HG03442 (cell line): ENCODE measurements around the gene CBX5.
"Not testable (repeated sequence)": the region's sequence is repeated elsewhere in the genome, so short reads cannot be mapped to it uniquely, and the experiment has no call there.

Source experiments
- ATAC-seq: cut with Tn5 transposase; IDR thresholded peaks from one replicate; pipeline ENCODE4 v1.9.1; 2021; ENCODE audit warnings: mild to moderate bottlenecking, moderate library complexity; ENCODE audit not compliant: unreplicated experiment

The CBX5 gene

DNA sequence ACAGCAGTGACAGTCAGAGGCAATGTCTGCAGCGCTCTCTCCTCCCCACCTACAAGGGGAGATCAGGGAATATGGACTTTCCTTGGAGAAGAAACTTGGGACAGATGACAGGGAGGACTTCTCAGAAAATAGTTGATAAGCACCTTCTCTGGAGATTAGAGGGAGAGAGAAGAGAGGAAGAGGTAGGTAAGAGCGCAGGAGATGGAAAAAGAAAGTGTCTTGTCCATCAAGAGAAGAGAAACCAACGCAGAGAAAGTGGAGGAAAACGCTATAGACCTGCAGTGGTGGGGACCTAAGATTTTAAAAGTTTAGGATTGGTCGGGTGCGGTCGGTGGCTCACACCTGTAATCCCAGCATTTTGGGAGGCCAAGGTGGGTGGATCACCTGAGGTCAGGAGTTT is 75.6 kb downstream of the CBX5 start:
- no peak for ATAC-seq

DNA sequence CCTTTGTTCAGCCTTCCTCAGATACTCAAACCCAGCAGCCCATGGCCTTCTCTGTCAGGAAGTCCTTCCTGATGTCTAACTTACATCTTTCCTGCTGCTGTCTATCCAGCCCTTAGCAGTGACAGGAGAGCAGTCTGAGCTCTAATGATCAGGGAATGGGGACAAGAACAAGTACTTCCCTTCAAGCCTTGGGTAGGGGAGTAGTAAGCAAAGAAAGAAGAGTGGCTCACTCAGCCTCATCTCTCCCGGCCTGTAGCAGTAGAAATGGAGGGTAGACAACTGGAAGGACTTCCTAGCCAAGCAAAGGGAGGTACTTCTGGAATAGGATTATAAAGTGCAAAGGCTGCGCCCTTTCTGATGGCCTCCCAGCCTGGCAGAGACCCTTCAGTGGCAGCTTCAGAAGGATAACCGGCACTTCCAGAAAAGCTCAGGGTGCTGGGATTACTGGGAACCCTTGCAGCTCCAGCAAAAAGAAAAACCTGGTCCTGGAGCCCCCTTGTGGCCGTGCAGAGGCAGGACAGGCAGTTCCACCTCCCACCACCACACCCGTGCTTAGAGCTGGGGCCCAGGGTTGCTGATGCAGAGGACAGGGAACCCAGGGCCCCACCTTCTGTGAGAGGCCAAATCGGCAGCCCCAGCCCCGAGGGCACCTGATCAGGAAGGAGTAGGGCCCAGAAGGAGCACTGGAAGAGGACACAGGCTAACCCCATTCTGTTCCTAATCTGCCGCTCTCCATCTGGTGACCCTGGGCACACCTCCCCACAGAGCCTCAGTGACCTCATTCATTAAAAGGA is 78.7 kb downstream of the CBX5 start:
- ATAC-seq: no peak

DNA sequence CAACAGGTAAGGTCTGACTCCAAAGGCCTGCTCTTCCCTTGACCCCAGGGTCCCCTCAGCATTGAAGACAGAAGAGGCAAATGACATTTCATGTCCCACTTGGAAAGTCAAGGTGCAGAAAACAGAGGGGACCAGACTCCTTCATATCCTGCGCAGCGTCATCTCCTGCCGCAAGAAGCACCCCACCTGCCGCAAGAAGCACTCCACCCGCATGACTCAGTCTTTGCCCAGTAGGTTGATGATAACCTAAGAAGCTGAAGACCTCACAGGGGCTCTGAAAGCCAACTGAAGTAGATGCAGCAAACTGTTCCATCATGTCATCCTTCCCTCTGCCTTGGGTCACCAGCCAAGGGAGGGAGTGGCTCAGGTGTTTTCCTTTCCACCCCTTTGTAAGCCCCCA is 79.5 kb downstream of the CBX5 start:
- no peak for ATAC-seq

DNA sequence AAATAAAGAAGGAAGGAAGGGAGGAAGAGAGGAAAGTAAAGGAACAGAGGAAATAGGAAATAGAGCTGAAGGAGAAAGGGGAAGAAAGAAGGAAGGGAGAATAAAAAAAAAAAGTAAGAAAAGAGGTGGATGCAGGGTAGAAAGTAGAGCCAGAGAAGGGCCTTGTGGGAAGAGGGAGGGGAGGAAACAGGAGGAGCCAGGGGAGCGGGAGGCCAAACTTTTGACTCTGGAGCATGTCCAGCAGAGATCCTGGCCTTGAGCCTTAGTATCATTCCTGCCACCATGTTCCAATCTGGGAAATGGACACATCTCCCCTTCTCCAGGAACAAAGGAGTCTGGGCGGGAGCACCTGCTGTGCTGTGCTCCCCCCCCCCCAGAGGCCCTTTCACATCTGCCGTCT is 80.0 kb downstream of the CBX5 start:
- ATAC-seq: no peak

DNA sequence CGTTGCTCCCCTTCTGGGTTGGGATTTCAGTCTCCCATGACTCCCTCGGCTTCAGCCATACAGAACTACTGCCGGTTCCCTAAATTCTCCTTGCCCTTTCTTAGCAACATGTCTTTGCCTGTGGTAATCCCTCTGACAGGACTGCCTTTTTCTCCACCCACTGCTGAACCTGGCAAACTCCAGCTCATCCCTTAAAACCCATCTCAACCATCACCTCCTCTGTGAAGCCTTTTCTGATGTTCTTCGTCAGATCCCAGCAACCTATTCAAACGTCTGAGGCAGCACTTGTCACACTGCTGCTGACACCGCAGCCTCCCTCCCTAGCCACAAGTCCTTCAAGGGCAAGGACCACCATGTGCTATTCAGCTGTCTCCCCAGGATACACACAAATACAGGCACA is 80.9 kb downstream of the CBX5 start:
- ATAC-seq: no peak

DNA sequence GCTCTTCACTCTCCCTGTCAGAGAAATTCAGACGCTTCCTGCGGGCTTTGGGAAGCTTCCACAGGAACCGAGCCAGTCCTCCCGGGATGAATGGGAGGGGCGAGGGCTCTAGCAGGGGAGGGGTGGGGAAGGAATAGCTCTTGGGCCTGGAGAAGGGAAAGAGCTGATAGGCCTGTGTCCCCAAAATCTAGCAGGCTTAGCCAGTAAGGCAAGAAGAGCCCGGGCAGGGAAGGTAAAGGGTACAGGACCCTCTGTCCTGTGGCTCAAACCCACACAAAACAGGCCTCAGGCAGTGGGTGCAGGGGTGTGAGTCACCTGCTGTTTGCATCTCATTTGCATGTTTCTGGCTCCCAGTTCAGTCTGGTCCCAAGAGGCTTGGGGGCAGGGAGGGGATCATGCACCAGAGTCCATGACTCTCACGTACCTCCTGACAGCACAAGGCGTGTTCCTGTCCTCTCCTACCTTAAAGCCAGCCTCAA is 82.5 kb downstream of the CBX5 start:
- ATAC-seq: peak; percentile 56

DNA sequence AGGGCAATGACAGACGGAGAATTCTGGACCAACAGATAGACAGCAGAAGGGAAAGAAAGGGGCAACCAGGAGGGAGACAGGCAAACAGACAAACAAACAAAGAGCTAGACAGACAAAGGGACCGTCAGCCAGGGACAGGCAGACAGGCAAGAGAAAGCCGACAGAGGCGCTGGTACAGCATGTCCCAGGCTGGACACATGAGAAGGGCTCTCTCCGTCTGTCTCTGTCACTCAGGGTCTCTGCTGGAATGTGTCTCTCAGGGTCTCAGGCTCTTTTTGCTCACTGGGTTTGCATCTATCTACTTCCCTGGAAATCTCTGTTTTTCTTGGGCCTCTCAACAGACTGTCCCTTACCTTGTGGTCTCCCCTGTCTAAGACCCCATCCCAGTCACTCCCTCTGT is 82.9 kb downstream of the CBX5 start:
- ATAC-seq: no peak

DNA sequence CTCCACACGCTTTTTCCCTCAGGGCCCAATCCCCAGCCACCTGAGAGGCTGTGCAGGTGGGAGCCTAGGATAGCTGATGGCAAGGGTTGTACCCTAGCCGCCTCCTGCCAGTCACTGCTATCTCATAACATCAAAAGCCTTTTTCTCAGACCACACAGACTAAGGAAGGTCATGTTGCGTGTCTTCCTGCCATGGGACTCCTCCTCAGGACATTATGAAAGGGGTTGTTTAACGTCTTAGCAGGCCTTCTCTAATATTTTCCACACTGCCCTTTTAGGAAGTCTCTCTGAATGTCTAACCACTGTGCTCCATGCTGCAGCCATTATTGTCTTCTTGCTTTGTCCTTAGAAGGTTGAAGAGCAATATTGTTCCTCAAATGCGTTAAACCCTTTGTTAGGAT is 83.5 kb downstream of the CBX5 start:
- ATAC-seq: no peak

DNA sequence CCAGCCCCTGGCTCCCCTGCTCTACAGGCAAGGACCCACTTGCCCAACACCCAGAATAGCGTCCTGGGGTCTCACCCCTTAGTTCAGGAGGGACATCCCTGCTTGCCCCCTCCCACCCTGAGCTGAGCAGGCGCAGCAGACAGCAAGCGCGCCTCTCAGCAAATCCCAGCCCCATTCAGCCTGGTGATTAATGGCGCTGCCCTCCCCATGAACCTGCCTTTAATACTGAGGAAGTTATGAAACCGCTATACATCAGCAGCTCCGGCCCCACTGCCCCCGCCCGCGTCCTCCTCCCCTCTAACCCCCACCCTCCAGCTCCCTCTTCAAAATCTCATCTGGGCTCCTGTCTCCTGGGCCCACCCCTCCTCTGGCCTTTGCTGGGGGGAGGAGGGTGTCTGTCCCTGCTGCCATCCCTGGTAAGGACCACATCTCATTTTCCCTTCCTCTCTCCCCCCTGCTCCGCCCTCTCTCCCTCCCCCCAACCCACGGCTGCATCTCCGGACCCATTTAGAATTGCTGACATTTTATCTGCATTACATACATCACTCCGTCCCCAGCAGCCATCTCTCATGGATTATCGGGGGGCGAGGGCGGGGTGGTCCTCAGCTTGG is 84.1 kb downstream of the CBX5 start:
- no peak for ATAC-seq

DNA sequence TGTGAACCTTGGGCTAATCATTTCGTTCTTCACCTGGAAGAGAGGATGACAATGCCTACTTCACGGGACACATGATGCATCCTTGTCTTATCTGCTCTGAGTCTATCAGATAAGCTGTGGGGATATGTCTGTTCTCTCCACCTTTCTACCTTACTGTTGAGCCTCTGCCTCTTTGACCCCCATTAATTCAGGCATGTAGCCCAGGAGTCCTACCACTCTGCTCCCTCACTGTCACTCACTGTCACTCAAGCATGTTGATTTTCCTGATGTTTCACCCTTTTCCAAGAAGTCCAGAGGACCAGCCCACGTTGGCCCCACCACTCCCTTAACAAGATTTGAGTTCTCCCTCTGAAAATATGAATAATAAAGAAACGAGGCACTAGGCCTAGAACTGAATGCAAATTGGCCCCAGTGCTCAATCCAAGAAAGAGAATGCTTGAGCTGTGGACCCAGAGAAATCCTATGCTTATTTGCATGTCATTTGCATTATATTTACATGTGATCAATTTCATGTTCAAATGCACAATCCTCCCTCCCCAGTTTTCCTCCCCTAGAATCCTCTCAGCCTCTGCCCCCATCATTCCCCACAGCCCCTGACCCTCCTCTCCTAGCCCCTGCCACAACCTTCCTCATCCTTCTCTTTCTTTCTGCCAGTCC is 84.7 kb downstream of the CBX5 start:
- ATAC-seq: no peak

DNA sequence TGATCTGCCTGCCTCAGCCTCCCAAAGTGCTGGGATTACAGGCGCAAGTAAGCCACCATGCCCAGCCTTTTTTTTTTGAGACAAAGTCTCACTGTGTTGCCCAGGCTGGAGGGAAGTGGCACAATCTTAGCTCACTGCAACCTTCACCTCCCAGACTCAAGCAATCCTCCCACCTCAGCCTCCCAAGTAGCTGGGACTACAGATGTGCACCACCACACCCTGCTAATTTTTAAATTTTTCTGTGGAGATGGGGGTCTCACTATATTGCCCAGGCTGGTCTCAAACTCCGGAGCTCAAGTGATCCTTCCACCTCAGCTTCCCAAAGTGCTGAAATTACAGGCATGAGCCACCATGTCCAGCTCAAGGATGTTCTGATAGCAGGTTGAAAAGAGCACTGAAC is 85.3 kb downstream of the CBX5 start:
- not testable (repeated sequence) for ATAC-seq

DNA sequence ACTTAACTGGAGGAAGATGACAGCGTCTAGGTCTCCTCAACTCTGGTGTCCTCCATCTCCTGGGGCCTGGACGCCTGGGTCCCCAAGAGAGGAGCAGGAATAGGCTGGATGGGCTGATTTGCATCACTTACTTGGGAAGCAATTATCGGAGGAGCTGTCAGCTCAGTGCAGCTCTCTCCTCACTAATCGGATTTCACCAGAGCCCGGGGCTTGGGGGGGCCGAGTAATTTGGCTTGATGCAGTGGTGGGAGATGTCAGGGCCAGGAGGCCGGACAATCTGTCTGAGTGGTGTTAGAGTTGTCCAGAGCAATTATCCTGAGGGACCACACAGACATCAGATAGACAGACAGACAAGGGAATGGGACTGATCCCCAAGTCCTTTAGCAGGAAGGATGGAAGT is 86.5 kb downstream of the CBX5 start:
- ATAC-seq: no peak

DNA sequence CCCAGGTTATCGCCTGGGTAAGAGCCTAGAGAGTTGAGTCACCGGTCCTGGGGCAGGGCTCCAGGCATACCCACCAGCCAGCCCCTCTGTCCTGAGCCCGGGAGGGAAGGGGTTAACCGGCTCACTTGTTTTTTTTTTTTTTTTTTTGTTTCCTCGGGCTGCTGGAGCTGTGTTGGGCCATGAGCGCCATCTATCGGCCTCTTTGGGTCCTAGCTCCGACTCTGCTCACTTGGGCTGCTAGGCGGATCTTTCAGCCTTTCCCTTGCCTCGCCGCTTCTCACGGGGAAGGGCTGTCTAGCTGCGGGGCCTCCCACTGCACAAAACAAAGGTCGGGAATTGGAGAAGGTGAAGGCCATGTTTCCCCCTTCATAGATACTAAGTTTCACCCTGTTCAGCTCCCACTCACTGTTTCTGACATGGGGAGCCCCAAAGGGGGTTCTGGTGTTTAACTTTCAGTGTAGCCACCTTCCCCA is 88.3 kb downstream of the CBX5 start:
- ATAC-seq: peak; percentile 33

DNA sequence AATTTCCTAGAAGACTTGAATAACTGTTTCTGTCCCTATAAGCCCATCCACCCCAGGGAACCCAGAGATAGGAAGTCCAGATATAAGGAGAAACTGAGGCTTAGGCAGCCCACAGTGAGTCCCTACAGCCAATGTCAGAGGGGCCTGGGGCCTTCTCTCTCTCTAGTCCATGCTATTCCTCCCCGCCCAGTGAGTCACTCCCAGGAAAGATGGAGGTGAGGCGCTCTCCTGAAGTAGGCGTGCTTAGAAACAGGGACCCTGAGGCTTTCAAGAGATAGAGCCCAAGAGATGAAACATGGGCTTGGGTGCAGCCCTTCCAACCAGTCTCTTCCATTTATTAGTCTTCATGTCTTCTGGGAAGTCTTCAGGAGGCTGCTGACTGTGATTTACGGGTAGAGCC is 88.8 kb downstream of the CBX5 start:
- no peak for ATAC-seq

DNA sequence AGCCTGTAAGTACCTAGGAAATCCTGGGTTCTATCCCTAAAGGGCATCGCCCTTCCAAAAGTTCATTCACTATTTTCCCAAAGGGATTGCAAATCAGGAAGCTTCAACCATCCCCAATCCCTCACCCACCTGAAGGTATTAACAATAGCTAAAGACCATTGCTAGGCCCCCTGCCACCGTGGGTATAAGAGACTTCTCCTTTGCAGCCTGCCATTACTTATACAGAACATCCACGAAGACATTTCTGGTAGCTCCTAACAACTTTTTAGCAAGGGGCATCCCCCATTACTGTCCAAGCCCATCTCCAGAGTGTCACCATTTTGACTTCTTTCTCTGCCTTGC is 90.8 kb downstream of the CBX5 start:
- no peak for ATAC-seq

DNA sequence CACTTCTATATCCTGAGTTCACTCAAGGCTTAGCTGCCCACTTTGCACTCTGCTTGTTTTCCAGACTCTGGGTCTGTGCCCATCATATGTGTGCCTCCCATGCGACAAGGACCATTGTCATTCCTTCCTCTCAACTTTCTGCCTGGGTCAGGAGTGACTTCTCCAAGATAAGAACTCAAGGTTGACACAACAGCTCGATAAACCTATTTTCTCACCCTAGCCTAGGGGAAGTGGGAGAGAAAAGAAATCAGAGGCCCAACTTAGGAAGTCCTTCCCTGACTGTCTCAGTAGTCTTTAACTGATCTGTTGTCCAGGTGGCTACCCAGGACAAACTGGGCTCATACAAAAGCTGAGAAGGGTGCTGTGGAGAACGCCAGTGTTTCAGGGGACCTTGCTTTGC is 92.8 kb downstream of the CBX5 start:
- no peak for ATAC-seq

DNA sequence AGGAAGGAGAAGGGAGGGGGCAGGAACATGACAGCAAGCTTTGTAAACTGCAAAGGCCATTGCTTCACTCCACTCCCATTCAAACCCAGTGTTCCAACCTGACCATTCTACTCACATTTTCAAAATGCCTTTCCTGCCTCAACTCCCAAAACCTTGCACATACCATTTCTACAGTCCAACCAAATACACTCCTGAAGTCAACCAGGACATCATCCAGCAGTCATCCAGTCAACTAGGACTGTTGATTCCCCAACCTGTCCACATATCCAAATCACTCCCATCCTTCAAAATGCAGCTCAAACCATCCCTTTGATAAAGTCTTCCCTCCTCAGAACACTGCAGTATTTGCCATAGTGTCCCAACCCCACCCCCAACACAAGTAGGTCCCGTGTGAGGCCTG is 94.0 kb downstream of the CBX5 start:
- no peak for ATAC-seq

DNA sequence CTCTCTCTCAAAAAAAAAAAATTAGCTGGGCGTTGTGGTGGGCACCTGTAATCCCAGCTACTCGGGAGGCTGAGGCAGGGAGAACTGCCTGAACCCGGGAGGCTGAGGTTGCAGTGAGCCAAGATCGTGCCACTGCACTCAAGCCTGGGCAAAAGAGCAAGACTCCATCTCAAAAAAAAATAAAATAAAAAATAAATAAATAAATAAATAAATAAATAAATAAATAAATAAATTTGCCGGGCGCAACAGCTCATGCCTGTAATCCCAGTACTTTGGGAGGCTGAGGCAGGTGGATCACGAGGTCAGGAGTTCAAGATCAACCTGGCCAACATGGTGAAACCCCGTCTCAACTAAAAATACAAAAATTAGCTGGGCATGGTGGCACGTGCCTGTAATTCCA is 94.6 kb downstream of the CBX5 start:
- ATAC-seq: not testable (repeated sequence)

DNA sequence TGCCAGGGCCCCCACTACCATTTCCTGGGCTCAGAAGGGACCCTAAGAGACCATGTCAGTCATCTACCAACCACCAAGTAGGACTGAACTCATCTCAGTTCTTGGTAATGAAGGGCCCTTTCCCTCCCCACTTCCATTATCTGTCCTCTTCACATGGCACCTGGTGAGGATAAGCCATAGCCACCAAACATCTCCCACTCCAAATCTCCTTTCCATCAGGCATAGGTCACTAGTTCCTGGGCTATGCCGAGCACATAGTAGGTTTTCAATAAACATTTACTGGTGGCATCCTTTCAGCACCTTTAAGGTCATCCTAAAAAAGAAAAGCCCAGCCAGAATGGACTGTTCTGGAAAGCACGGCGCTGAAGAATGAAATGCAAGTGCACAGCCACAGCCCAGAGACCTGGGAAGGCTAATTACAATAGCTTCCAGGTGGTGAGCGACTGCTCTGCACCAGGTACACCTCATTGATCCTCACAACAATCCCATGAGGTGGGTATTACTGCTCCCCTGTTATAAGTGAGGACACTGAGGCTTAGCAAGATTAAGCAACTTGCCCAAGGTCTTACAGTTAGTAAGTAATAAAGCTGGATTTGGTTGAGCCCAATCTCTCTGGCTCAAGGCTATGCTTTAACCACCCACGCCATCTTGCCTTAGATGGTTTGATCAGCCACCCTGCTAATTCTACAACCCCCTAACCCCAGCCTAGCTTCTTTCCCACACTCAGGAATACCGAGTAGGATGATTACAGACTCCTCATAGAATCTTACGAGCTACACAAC is 95.7 kb downstream of the CBX5 start:
- ATAC-seq: no peak

DNA sequence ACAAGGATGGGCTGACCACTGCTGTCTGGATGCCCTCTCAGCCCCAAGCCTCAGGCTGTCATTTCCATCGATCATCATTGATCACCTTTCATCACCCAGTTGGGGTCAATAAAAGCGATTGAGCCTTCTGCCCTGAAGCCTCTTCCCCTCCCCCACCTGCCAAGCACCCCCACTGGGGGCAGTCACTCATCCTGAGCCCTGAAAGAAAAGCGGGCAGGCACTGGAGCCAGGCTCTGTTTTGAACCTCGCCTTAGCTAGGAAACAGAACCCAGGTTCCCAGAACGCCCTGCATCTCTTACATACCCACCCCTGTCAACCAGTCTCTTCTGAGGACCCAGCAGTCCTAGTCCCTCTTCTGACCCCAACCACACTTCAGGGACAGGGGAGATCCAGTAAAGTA is 96.9 kb downstream of the CBX5 start:
- ATAC-seq: no peak

DNA sequence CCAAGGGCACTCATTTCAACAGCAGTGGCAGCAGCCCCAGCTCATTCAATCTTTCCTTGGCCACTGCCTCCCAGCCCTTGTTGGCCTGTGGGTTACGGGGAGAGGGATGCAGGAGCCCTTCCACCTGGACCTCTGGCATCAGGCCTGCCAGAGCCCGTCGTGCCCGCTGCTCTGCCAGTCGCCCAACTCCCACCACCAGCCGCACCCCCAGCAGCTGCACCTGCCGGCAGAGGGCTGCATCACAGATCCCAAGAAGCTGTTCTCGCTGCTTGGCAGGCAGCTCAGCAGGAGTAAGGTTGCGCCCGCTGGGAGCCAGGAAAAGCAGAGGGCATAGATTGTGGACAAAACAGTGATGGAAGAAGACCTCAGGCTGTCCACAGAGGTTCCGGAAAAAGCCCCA is 97.8 kb downstream of the CBX5 start:
- no peak for ATAC-seq
